ENCODE measurements around the gene SERPINI1. TPM values are rescaled to one million over a fixed set of nuclear protein-coding genes. Genes with fewer than 3 reads are reported as not detected.

SERPINI1 gene
- total RNA-seq, 1 experiment from 2014 or later: 0.86 TPM

DNA sequence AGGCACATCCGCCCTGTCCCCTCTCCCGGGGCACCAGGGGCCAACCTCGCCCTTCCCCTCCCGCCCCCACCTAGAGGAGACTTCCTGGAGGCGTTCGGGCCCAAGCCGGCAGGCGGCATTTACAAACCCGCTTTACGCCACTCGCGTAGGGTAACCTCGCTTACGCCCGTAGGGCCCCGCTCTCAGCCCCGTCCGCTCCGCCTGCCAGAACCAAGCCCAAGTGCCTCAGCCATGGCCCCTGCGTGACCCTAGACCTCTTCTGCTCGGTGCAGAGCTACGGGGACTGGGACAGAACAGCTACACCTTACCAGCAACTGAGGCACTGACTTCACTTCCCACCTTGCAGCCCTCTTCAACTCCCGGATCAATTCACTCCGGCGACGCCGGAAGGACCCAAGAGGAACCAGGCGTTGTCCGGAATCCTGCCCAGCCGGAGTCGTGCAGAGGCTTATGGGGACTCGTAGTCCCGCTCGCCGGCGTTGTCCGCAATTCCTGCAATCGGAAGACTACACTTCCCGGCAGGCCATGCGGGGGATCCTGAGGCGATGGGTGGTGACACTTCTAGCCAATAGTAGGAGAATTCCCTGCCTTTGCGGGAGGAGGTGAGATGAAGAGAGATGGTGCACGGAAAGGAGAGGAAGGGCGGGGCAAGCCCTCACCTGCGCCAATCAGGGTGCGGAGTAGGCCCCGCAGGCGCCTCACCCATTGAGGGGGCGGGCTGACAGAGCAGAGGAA, 856 bp upstream of the SERPINI1 start, which contains the start of gene PDCD10:
Gene PDCD10, minus strand, starts transcription at position 395 of the 735 bp plus-strand sequence. CDS start 14,735 bp downstream, outside the sequence.
- peak; percentile 99 for DNase-seq (ENCODE audit: low read depth)

DNA sequence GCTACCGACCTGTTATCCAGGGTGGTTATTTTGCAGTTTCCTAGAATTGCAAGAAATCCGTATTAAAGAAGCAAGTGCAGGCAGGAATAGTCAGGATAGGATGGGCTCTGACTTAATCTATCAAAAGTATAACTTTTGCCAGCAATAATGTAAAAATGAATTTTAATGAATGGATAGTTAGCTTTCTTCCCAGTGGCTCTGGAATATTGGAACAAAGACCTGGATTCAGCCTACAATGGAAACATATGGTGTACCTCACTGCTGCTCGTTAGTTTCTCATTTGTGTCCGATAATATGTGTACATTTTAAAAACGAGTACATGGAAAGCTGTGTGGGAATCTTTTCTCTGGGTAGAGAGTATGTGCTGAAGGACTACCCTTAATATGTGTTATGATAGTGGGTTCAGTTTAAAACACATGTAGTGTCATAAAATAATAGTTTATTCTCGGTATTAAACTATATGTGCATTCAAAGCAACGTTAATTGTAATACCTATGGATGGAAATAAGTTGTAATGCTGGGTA, 805 bp downstream of the SERPINI1 start:
- DNase-seq (ENCODE audit: low read depth): no peak

DNA sequence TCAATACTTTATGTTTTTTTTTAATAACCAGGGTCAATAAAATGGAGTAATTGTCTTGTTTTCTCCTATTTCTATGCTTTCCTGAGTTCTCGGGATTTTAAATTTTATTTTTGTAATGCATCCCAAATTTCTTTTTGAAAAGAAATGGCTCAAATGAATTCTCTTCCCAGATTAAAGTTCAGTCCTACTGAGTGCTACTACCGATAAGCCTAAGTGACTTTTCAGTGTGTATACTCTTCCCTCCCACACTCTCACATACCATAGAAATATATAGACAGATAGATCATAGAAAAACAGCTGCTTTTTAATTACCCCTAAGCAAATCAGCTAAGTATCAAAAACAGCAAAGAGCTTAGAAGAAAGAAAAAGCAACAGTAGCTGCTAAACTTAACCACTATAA, 1.5 kb downstream of the SERPINI1 start:
- no peak for DNase-seq (ENCODE audit: low read depth)

DNA sequence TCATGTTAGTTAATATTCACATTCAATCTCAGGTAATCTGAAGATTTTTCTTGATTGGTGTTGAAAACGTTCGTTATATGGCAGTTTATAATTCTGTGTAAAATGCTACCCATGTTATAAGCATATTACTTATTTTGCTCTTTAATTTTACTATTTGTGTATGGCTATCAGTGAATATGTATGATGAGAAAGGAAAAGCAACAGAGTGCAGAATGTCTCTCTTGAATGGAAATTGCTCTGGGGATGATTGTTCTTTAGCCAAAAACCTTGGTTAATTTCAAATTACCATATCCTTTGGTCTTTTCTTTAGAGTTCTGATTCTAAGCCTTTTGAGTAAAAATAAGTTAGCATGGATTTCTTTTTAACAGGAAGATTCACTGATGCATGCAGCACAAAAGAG, 2.5 kb downstream of the SERPINI1 start:
- no peak for DNase-seq (ENCODE audit: low read depth)

DNA sequence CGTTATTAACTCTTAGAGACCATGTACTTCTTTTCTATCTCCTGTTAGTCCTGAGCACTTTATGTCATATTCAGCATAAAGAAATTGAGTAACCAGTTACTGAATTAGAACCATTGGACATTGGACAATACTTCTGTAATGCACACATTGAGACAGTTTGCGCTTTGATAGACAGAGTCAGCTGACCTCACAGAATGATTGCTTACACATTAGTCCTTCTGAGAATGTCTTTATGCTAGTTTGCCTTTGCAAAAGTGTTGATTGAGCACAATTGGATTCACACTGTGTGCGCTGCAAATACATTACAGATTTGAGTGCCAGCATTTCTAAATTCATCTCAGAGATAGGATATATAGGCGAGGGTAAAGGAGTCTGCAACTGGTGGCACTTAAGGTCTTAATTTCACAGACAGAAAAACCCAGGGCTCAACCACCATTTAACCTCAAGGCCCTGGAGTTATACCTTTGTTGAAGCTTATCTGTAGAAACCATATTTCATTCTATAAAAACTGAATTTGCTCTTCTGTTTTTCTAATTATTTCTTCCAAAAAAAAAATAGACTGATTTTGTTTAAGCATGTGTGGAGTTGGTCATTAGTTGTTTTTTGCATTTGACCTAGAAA, 3.8 kb downstream of the SERPINI1 start:
- DNase-seq (ENCODE audit: low read depth): no peak

DNA sequence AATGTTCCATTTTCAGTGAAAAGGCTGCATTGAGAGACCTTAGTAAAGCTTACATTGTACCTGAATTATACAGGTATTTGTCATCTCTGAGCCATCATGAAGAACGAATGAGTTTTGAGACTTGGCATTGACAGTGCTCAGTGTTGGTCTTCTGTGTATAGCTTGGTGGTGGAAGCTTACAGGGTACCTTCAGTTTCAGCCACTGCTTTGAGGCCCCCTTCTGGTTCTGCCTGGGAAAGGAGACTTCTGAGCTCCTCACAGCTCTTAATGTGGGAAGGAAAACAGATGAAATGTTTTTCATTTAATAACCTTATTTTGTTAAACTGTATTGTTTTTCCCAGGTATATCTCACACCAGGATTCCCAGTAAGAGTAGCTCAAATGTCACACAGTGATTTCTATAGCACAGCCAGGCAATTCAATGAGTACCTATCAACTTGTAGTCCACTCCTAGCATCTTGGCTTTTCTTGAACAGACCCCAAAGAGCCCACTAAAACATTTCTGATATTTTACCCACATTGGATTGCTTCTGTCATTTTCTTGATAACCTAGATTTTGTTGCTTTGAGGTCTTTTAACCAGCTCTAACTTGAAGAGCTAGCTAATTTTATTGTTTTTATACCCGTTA, 5.6 kb downstream of the SERPINI1 start:
- peak; percentile 7 for DNase-seq (ENCODE audit: low read depth)

DNA sequence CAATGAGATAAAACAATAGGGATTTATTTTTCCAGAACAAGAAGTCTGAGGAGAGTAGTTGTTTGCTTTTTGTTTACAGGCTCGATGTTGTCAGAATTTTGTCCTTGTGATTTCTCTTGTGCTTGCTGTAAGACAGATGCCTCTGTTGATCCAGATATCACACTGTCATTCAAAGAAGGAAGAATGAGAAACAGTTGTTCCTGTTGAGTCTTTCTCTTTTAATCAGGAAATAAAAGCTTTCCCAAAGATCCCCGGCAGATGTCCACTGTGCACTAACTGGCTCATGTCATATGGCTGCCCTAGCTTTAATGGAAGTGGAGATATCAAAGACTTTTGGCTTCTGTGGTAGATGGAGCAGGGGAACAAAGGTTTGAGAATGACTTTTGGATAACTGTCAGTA, 6.8 kb downstream of the SERPINI1 start:
- DNase-seq (ENCODE audit: low read depth): no peak

DNA sequence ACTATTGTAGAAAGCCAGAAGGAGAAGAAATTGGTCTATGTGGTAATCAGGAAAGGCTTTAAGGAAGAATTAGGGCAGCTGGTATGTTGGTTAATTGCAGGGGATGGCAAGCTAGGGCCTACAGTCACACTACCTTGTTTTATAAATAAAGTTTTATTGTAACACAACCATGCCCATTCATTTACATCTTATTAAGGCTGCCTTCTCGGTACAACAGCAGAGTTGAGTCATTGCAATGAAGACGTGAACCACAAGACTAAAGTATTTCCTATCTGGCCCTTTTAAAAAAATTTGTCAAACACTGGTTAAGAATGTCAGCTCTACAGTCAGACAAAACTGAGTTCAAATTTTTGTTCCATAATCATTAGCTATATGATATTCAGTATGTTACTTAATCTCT, 8.3 kb downstream of the SERPINI1 start:
- DNase-seq (ENCODE audit: low read depth): no peak

DNA sequence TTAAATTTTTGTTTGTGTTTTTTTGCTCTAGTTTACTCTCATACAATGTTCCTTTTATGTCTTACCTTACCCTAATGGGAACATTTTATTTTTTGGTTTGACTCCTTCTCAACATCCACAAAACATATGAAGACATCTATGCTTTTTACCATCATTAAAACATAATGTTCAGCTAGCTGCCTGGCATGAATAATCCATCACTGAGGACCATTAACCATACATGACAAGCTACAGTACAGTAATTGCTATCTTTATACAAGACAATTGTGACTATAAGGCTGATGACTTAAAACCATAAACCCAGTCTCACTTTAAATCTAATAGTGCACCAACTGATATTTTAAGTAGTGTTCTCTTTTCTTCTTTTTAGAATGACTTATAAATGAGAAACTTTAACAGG, 13.7 kb downstream of the SERPINI1 start:
- no peak for DNase-seq (ENCODE audit: low read depth)

DNA sequence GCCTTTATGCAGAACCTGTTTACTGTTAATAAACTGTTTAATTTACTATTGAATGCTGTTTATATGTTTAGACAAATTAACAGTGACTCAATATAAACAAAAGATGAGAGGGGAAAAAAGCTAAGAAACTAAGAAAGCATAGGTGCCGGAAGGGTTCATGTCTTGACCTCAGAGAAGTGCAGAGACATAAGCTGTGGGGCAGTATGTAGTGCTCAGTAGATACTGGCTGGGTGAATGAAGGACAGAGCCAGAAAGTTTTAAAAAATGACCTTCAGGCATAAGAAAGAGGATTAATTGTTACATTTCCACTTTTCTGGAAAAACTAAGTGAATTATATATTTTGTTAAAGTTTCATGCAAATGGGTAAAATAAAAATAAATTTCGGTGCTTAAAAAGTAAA, 14.2 kb downstream of the SERPINI1 start:
- DNase-seq (ENCODE audit: low read depth): no peak

DNA sequence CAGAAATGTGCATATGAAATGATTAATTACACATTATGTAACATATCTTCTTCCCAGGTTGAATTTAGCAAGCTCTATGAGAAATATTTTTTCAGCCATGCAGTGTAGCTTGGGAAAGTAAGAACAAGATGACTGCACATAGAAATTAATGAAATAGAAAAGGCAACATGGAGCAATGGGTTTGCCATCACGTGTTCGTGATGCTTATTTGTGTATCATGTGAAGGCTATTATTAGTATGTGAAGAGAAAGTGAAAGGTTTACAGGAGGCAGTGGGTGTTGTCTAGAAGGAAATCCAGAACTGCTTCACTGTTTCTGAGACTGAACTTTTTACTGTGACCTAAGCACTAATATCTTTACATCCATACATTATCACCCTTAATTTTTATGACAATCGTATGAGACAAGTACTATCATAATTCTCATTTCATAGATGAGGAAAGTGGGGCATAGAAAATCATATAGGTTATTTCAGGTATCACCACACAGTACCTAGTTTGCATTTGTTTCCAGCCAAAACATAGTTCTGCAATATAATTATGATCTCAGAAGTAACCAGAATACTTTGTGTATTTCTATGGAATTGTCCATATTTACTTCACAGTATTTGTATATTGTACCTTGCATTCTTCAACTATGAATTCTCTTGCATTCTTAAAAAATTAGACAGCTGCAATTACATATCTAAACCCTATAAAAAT, 14.9 kb downstream of the SERPINI1 start:
- no peak for DNase-seq (ENCODE audit: low read depth)

DNA sequence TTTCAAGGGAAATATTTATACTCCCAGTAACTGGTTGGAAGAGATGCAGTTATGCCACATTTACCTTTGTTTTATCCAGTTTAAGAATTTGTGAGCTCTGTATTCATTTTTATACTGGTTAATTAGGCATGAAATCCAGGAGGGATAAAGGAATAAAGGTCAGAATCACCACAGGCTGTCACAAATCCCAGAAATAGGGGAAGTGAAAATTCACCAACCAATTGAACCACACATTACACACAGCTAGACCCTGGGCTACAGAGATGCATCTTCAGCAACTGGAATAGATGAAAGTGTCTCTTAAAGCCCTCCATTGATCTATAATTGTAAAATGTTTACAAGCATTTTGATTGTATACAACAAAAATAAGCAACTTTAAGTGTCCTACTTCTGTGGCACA, 18.5 kb downstream of the SERPINI1 start:
- no peak for DNase-seq (ENCODE audit: low read depth)

DNA sequence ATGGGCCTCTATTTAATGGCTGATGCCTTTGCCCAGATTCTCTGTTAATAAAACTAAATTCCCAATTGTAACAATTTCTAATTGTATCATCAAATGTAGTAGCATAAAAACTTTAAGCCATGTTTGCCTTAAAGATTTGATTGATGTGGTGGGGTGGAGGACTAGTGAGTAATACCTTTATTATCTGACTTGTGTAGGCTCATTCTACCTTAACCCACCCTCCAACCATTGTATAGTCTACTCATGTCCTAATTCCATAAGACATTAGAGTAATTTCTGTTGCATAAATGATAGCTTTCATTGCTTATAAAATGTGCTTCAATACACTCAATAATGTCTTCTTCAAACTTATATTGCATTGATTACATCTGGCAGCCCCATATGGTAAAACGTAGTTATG, 25.8 kb downstream of the SERPINI1 start:
- no peak for DNase-seq (ENCODE audit: low read depth)

DNA sequence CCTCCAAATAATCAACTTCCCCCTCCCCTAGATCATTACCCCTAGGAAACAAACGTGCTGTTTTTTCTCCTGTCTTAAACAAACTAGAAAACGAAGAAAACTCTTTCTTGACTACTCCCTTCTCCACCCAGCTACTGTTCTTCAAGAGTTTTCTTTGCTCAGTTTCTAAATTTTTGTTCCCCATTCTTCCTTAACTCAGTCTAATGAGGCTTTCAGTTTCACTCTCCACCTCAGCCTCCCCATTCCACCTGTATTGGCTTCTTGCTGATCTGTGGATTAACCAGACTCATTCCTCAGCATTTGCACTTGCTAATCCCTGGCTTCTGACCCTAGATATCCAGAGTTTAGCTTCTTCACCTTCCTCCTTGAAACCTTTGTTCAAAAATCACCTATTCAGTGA, 26.8 kb downstream of the SERPINI1 start:
- DNase-seq (ENCODE audit: low read depth): no peak

DNA sequence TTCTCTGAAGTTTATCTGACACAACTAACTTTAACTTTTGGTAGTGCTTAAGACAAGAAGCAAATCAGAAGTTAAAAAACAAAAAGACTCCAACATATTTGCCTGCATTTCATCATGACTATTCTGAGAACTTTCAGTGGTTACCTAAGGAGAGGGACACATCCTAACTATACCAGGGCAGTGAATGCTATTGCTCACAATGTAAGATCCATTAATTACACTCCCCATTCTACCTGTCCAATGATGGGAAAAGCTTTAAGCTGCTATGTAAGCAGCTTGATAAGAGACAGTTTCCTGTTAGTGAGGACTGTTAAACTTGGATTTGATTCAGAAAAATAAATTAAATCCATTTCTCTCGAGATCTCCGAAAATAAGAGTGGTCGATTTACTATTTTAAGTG, 37.5 kb downstream of the SERPINI1 start:
- no peak for DNase-seq (ENCODE audit: low read depth)

DNA sequence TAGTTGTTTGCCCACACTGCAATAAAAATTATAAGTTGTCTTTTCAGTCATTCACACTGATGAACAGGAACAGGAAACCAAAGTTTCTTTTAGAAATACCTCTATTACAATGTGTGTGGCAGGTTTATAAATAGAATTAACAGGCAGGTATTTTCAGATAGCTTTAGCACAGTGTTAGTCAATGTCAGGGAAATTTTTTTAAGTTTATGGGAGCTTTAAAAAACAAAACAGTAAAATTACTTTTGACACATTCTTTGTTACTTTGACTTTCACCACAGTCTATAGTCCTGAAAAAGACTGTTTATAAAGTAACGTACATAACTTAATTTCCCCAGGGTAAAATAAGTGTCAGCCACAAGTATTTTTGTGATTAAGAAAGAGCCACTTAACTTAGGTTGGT, 38.1 kb downstream of the SERPINI1 start:
- no peak for DNase-seq (ENCODE audit: low read depth)

DNA sequence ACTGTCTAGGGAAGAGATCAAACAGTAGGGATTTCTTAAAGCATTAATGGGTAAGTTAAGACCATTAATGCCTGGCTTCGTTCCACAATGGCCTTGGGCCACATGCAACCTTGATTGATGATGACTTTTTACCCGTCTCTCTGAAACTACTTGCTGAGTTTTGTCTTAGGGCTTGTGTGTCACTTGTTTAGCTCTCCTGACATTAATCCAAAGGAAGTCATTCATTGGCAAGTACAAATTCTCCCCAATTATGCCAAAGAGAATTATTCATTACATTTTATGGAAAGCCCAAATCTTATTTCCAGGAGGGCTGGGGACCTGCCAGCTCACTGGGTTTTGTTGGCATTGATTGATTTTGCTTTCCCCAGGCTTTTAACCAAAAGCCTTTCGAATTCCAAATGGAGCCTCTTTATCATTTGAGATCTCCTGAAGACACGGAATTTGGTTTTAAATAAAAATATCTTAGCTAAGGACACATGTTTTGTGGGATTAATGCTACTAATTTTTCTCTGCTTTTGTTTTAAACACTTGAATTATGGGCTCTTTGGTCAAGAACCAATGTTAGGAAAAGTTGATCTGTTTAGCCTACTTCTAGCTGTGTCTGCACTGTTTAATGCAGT, 40.7 kb downstream of the SERPINI1 start:
- DNase-seq (ENCODE audit: low read depth): no peak

DNA sequence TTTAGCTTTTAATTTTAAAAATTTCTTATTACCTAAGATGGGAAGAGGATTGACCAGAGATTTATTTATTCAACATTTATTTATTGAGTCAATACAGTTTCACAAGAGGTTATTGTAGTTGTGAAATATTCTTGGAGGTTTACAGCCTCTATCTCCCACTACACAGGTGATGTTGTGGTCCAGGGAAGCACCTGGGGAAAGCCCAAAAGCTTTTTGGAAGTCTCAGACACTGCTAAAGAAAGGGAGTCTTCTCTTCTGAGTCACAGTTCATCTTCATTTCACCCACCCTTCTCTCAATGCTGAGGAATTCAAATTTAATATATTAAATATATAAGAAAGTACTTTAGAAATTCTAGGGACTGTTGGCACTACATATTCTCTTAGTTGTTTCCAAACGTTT, 41.8 kb downstream of the SERPINI1 start:
- no peak for DNase-seq (ENCODE audit: low read depth)

DNA sequence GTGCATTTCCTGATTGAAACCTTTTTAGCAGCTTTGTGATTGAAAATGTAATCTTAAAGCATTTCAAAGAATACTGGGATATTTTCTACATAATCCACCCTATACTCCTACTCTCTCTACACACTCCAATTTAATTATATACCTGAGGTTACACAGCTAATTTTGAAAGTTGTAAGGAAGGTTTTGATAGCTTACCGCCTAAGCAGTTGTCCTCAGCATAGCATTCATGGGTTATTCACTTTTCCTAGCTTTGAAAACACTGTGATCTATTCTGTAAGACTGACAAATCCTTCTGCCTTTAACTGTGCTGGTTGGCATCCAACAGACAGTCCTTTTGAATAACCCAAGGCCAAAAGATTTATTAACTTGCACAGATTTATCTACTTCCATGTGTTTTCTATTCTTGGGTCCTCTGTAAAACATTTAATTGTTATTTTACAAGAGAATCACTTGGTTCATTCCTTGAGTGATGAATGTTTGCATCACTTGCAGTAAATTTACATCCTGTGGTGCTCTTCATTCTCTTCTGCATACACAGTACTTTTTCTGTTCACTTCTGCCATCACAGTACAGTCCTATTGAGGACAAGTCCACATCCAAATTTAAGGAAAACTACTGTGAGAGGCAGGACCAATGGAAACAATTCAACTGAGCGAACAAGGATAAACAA, 44.8 kb downstream of the SERPINI1 start:
- DNase-seq (ENCODE audit: low read depth): no peak

DNA sequence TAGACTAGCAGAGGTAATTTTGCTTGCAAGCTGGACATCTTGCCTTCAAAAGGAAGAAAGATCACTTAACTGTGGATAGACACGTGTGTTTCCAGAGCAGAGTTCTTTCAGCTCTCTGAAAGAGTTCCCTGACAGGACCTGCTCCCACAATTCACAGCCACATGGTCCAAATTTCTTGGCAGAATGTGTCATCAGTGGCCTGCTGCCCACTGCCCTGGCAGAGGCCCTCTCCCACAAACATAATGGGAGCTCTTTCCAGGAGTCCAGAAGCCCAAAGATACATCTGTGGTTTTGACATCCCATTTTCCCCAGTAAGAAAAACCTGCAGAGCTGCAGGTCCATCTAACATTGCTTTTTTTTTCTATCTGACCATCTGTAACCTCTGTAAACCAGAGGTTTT, 48.3 kb downstream of the SERPINI1 start:
- no peak for DNase-seq (ENCODE audit: low read depth)

DNA sequence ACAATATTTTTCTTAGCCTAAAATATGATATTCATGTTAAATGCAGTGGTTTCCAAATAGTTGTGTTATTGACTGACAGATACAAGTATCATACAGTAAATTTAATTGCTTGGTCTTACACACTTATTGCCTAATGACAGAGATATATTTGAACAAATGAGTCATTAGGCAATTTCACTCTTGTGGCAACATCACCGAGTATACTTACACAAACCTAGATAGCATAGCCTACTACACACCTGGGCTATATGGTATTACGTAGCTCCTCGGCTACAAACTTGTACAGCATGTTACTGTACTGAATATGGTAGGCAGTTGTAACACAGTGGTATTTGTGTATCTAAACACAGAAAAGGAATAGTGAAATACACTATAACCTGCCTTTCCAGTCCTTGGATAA, 50.3 kb downstream of the SERPINI1 start:
- DNase-seq (ENCODE audit: low read depth): no peak

Data from Daoy (cell line).